Measurements from ENCODE around the gene PPM1A.

PPM1A gene

DNA sequence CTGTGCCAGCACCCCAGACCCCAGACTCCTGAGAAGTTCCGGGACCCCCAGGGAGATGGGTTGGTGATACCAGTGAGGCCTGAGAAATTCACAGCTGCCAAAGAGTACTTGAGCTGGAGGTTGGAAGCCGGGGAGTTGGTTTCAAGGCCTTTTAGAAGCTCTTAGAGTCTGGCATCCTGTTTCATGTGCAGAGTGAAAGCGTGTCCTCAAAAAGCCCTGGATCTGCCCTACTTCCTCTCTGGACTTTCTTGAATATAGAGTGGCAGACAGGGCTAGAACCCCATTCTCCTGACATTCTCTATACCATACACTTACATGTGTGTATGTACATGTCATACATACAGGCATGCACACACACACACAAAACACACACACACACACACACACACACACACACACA lies 31.3 kb upstream of the PPM1A start:
- ChIA-PET POLR2A (no interaction called here), CTCF (interaction anchor here (0.6 kb wide), 1 partner anchor 18 kb away, joined by 3 read pairs; no protein-coding TSS in a partner anchor)
- H3K36me3 ChIP-seq (ENCODE audit: control insufficient read depth in 2 of 2, insufficient read depth in 1 of 2, low read length in 2 of 2) = no peaks in the 10 kb centered on the region
- no peak overlapping the region for H3K27ac ChIP-seq (ENCODE audit: extremely low read depth, low read depth, low read length)
- no peaks in the 10 kb centered on the region for H3K9me3 ChIP-seq (ENCODE audit: control insufficient read depth, insufficient read depth, low read depth, low read length)
- TF ChIP-seq ZSCAN18 (tag by site-specific recombination; IDR thresholded peaks at IDR 0.05) = no peak
- TF ChIP-seq PRDM10 (tag by site-specific recombination; IDR thresholded peaks at IDR 0.05) = no peak
- TF ChIP-seq, protein P1, sequence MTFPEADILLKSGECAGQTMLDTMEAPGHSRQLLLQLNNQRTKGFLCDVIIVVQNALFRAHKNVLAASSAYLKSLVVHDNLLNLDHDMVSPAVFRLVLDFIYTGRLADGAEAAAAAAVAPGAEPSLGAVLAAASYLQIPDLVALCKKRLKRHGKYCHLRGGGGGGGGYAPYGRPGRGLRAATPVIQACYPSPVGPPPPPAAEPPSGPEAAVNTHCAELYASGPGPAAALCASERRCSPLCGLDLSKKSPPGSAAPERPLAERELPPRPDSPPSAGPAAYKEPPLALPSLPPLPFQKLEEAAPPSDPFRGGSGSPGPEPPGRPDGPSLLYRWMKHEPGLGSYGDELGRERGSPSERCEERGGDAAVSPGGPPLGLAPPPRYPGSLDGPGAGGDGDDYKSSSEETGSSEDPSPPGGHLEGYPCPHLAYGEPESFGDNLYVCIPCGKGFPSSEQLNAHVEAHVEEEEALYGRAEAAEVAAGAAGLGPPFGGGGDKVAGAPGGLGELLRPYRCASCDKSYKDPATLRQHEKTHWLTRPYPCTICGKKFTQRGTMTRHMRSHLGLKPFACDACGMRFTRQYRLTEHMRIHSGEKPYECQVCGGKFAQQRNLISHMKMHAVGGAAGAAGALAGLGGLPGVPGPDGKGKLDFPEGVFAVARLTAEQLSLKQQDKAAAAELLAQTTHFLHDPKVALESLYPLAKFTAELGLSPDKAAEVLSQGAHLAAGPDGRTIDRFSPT (tag by site-specific recombination; IDR thresholded peaks at IDR 0.05) = no peak
- TF ChIP-seq, protein P2, sequence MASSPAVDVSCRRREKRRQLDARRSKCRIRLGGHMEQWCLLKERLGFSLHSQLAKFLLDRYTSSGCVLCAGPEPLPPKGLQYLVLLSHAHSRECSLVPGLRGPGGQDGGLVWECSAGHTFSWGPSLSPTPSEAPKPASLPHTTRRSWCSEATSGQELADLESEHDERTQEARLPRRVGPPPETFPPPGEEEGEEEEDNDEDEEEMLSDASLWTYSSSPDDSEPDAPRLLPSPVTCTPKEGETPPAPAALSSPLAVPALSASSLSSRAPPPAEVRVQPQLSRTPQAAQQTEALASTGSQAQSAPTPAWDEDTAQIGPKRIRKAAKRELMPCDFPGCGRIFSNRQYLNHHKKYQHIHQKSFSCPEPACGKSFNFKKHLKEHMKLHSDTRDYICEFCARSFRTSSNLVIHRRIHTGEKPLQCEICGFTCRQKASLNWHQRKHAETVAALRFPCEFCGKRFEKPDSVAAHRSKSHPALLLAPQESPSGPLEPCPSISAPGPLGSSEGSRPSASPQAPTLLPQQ (tag by site-specific recombination; IDR thresholded peaks at IDR 0.05) = no peak
- no peak for TF ChIP-seq KLF9 (tag by site-specific recombination; IDR thresholded peaks at IDR 0.05; ENCODE audit: low read depth)
- no peak for TF ChIP-seq KLF7 (tag by site-specific recombination; IDR thresholded peaks at IDR 0.05; ENCODE audit: borderline replicate concordance)
- no peak for TF ChIP-seq GLIS2 (tag by site-specific recombination; IDR thresholded peaks at IDR 0.05)
- no peak for TF ChIP-seq ZNF791 (tag by site-specific recombination; IDR thresholded peaks at IDR 0.05)
- TF ChIP-seq, protein P3, sequence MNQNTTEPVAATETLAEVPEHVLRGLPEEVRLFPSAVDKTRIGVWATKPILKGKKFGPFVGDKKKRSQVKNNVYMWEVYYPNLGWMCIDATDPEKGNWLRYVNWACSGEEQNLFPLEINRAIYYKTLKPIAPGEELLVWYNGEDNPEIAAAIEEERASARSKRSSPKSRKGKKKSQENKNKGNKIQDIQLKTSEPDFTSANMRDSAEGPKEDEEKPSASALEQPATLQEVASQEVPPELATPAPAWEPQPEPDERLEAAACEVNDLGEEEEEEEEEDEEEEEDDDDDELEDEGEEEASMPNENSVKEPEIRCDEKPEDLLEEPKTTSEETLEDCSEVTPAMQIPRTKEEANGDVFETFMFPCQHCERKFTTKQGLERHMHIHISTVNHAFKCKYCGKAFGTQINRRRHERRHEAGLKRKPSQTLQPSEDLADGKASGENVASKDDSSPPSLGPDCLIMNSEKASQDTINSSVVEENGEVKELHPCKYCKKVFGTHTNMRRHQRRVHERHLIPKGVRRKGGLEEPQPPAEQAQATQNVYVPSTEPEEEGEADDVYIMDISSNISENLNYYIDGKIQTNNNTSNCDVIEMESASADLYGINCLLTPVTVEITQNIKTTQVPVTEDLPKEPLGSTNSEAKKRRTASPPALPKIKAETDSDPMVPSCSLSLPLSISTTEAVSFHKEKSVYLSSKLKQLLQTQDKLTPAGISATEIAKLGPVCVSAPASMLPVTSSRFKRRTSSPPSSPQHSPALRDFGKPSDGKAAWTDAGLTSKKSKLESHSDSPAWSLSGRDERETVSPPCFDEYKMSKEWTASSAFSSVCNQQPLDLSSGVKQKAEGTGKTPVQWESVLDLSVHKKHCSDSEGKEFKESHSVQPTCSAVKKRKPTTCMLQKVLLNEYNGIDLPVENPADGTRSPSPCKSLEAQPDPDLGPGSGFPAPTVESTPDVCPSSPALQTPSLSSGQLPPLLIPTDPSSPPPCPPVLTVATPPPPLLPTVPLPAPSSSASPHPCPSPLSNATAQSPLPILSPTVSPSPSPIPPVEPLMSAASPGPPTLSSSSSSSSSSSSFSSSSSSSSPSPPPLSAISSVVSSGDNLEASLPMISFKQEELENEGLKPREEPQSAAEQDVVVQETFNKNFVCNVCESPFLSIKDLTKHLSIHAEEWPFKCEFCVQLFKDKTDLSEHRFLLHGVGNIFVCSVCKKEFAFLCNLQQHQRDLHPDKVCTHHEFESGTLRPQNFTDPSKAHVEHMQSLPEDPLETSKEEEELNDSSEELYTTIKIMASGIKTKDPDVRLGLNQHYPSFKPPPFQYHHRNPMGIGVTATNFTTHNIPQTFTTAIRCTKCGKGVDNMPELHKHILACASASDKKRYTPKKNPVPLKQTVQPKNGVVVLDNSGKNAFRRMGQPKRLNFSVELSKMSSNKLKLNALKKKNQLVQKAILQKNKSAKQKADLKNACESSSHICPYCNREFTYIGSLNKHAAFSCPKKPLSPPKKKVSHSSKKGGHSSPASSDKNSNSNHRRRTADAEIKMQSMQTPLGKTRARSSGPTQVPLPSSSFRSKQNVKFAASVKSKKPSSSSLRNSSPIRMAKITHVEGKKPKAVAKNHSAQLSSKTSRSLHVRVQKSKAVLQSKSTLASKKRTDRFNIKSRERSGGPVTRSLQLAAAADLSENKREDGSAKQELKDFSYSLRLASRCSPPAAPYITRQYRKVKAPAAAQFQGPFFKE (tag by site-specific recombination; IDR thresholded peaks at IDR 0.05; ENCODE audit: borderline replicate concordance) = no peak
- no peak for TF ChIP-seq ZNF433 (tag by site-specific recombination; IDR thresholded peaks at IDR 0.05; ENCODE audit: low read depth)
- TF ChIP-seq, protein P4, sequence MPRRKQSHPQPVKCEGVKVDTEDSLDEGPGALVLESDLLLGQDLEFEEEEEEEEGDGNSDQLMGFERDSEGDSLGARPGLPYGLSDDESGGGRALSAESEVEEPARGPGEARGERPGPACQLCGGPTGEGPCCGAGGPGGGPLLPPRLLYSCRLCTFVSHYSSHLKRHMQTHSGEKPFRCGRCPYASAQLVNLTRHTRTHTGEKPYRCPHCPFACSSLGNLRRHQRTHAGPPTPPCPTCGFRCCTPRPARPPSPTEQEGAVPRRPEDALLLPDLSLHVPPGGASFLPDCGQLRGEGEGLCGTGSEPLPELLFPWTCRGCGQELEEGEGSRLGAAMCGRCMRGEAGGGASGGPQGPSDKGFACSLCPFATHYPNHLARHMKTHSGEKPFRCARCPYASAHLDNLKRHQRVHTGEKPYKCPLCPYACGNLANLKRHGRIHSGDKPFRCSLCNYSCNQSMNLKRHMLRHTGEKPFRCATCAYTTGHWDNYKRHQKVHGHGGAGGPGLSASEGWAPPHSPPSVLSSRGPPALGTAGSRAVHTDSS (tag by site-specific recombination; IDR thresholded peaks at IDR 0.05) = no peak
- TF ChIP-seq ZNF555 (tag by site-specific recombination; conservative IDR thresholded peaks at IDR 0.05) = no peak
- no peak for TF ChIP-seq ZNF138 (tag by site-specific recombination; IDR thresholded peaks at IDR 0.05; ENCODE audit: borderline replicate concordance)
- no peak for TF ChIP-seq ZNF324 (tag by site-specific recombination; IDR thresholded peaks at IDR 0.05)
- TF ChIP-seq ZBTB17 (tag by site-specific recombination; IDR thresholded peaks at IDR 0.05) = no peak
- no peak for TF ChIP-seq SP3 (tag by site-specific recombination; IDR thresholded peaks at IDR 0.05)
- TF ChIP-seq ZNF510 (tag by site-specific recombination; IDR thresholded peaks at IDR 0.05; ENCODE audit: insufficient replicate concordance) = no peak
- no peaks in the 10 kb centered on the region for H3K4me1 ChIP-seq (ENCODE audit: control insufficient read depth, insufficient read depth, low read length)
- H3K4me3 ChIP-seq (ENCODE audit: low read depth, low read length) = no peak overlapping the region

Measured in HEK293 (cell line).